HG02571 (cell line): Measurements from ENCODE around the gene IRF6.

Source experiments
- ATAC-seq: cut with Tn5 transposase; IDR thresholded peaks from one replicate; pipeline ENCODE4 v1.9.1; 2021; ENCODE audit warnings: mild to moderate bottlenecking, moderate library complexity; ENCODE audit not compliant: unreplicated experiment

The IRF6 gene

DNA sequence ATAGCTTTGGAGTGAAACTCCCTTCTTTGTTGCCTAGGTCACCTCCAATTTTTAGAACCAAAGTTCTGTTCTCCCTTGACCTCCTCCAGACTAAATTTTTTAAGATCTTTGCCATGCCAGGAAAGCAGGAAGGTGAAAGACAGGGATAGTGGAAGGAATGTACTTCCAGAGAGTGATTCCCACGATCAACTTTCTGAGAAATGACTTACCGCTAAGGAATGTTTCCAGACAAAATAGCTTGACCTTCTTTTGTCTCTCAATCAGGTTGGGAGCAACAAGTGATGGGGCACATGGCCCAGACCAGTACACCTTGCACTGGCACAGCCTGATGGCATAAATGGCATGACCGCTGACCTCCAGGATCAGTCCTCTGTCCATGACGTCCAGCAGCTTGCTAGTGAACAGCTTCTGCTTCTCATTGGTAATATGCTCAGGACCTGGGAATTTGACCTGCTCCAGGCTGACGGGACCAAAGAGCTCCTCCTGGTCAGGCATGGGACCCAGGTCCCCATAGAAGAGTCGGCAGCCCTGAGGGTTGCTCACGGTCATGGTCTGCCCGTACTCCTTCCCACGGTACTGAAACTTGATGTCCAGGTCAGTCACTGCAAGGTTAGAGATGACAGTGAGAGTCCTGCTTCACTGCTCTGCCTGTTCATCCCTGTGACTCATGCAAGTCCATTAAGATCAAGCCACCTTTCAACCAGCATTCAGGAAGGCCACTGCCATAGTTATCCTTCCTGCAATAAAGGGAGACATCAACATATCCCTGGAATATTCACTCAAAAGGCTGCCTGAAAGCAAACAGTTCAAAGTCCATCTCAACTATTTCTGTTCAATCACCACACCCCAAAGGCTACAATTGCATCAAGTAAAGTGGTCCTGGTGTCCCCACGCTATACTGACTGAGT is 15.4 kb downstream of the IRF6 start:
- ATAC-seq, result no peak

- no peak for ATAC-seq
Observed at GRCh38 chr1:209789245-209789644, 16.7 kb downstream of the IRF6 start.

DNA sequence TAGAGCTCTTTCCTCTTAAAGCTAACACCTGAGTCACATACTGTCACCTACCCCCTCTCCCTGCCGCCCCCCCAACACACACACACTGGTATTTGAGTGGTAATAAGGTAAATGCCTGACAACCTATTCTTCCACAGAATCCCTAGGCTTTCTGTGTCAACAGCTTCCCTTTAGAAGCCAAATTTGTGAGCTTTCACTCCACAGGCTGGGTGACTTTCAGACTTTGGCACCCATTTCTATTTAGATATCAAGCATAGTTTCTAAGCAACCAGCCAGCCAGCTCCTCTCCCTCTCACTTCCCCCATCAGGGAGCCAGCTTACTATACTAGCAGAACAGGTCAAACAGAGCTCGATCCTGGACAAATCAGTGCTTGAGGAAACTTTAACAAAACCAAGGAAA is 18.4 kb downstream of the IRF6 start:
- no peak for ATAC-seq

DNA sequence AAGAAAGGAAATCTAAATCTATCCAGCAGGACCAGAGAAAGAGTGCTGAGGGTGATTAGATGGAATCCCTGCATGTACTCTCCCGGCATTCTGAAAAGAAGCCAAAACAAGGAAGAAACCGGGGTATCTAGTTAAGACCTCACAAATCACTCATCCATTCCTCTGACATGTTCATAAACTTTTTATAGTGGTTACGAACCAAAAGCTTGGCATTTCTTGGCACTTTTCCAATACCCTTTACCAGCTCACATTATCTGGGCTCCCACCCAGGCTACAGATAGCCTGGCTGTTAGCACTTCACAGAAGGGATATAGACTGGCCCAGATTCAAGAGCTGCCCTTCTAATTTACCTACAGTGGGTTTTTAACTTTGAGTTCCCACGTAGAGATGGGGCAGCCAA is 19.8 kb downstream of the IRF6 start:
- ATAC-seq, result no peak

DNA sequence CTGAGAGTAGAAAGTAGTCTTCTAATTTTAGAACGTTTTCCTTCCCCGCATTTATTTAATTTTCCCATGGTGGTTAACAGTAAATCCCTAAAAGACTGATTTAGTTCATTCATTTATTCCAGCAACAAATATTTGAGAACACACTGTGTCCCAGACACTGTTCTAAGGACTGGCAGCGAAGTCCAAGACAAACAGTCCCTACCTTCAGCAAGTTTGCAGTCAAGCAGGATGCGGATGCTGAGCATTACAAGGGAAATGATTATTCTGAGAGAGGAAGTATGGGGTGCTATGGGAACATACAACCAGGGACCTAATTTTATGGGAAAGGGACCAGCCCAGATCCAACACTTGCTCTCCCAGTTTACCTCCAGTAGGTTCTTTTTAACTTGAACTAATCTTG is 20.4 kb downstream of the IRF6 start:
- no peak for ATAC-seq

DNA sequence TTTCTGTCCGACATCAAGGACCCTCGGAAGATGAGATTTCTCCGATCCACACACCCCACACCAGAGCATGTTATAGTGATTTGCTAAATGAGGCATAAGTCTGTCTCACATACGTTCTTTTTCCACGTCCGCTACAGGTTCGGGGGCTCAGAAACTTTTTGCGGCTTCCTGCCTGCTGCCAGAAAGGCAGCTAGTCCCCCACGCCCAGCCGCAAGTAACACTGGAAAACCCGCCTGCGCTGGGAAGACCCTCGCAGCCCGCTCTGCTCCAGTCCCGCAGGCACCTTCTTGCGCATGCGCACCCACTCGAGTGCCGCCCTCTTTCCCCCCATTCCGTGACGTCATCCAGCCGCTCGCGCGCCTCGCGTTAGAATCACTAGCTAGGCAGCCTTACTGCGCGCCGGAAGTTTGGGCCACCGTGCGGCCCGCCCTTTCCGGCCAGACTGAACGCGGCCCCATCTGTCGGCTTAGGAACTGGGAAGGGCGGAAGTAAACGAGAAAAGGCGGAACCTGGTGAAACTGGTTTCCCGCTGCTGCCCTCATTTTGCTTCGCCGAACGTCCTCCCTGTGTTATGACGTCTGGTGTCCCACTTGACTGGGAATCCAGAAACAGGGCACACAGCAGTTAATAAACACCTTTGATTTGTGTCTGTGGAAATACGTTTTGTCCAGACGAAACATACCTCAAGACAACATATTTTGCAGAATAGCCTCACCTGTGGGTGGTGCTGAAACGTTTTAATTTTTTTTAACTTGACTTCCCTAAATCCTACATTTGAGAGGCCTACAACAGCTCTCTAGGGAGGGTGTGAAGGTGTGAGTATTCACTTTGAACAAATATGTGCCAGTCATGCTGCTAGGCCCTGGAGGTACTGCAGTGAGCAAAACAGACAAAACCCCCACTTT is 21.4 kb downstream of the IRF6 start, which contains the start of gene C1orf74:
Gene C1orf74, minus strand, starts transcription at position 295 of the 905 bp plus-strand sequence. CDS start 925 bp downstream, outside the sequence.
- ATAC-seq, result peak; percentile 99

GRCh38 chr1:209783386-209783785 is 22.6 kb downstream of the IRF6 start:
- ATAC-seq, result no peak

- ATAC-seq, result no peak
Observed at GRCh38 chr1:209780268-209780667, 25.7 kb downstream of the IRF6 start.

DNA sequence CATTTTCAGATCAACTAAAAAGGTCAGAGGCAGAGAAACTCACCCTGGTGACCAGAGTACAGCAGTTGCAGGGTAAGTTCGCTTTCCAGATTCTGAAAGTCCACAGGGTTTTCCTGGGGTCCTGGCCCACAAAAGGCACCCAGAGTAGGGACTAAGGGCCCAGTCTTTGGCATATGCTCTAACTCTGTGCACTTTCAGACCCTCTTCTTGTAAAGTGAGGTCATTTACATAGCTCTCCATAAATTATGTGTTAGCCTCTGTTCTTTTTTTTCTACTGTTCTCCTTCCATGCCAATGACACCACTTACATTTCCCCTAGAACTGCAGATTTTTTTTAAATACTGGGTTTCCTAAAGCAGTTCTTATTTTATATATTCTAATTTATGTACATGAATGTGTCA is 27.8 kb downstream of the IRF6 start:
- no peak for ATAC-seq

DNA sequence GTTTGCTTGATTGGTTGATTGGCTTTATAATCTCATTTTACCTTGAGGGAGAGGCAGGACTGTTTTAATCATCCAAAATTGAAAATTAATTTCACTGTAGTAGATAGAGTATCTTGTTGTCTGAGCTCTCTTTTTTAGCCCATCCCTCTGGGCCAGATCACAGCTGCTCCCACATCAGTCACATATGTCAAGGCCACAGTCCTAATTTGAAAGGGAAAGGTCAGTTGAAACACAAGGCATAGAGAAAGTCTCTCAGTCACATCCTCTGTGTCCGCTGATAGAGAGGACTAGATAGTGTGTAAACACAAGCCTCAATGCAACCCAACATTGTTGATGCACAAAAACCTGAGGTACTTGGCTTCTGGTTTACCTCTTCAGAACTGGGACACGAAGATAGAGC is 28.4 kb downstream of the IRF6 start:
- ATAC-seq, result no peak

DNA sequence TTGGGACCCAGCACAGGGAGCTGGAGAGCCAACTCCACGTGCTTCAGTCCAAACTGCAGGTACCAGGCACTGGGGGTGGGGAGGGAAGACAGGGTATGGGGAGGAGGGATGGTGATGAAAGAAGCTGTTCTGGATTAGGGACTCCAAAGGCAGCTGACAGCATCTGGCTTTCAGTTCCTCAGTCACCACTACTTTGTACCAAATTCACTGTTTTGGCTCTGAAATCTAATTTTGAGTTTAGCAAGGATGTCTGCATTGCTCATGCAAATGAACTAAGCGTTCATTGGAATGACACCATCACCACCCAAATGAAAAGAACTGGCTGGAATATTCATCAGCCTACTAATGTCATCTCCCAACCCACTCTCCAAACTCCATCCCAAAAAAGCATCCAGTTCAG is 30.3 kb downstream of the IRF6 start:
- ATAC-seq, result no peak

DNA sequence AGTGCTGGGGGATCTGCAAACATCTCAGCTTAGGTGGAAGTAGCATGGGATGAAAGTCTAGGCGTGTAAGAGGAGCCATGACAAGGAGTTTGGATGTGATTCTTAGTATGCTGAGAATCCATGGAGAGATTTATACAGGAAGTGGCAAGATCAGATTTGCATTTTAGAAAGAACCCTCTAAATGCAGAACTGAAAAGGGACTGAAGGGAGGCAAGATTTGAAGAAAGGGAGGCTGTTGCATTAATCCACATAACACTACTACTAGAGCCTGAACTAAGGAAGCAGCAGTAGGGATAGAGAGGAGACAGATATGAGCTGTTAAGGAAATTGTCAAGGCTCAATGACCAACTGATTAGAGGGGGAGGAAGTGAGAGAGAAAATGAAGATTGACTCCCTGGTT is 31.4 kb downstream of the IRF6 start:
- ATAC-seq, result peak; percentile 58

DNA sequence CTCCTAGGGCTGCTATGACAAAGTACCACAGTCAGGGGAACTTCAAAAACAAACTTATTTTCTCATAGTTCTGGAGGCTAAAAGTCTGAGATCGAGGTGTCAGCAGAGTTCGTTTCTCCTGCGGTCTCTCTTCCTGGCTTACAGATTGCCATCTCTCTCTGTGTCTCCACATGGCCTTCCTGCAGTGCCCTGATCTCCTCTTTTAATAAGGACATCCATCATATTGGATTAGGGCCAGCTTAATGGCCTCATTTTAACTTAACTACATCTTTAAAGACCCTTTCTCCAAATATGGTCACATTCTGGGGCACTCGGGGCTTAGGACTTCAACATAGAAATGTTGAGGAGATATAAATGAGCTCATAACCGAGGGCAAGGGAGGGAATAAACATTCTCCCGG is 33.8 kb downstream of the IRF6 start:
- ATAC-seq, result no peak

DNA sequence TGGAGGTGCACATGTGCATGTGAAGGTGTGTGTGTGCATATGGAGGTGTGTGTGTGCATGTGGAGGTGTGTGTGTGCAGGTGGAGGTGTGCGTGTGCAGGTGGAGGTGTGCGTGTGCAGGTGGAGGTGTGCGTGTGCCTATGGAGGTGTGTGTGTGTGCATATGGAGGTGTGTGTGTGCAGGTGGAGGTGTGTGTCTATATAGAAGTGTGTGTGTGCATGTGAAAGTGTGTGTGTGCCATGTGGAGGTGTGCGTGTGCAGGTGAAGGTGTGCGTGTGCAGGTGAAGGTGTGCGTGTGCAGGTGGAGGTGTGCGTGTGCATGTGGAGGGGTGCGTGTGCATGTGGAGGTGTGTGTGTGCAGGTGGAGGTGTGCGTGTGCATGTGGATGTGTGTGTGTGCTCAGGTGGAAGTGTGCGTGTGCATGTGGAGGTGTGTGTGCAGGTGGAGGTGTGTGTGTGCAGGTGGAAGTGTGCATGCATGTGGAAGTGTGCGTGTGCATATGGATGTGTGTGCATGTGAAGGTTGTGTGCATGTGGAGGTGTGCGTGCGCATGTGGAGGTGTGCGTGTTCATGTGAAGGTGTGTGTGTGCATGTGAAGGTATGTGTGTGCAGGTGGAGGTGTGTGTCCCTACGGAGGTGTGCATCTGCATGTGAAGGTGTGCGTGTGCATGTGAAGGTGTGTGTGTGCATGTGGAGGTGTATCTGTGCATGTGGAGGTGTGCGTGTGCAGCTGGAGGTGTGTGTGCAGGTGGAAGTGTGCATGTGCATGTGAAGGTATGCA is 35.1 kb downstream of the IRF6 start:
- ATAC-seq, result no peak

- no peak for ATAC-seq
Observed at GRCh38 chr1:209769971-209770370, 36.0 kb downstream of the IRF6 start.

DNA sequence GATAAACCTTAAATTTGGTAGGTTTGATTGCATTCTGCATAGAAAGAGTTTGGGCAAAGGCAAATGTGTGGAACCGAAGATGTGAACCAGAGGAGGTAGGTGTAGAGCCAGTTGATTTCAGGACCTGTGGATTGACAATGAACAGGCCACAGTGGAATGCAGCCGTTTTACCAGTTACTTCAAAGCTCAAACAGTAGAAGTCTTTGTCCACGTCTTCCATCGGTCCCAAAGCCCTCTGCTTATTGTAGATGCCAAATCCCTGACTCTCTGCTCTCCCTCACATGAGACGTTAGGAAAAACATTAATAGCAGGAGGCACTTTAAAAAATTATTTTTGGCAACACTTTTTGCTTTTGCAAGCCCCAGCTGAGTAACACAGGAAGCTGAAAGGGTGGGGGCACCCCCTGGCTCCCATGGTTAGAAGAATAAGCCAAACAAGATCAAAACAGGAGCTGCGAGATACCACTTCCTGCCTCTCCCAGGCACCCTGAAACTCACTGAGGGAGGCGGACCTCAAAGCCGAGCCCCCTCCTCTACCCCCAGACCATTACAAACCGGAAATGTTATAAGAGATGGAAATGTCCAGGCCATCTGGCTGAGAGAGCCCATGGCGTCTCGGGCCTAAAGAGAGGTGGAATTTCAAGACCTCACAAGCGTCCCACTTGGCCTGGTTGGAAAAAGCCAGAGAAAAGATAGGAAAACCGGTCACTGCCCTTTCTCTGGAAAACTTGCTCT is 36.6 kb downstream of the IRF6 start:
- peak; percentile 76 for ATAC-seq

- ATAC-seq, result peak; percentile 91
Observed at GRCh38 chr1:209768354-209768774, 37.6 kb downstream of the IRF6 start.

- ATAC-seq, result no peak
Observed at GRCh38 chr1:209767706-209768105, 38.2 kb downstream of the IRF6 start.

GRCh38 chr1:209767096-209767495 is 38.8 kb downstream of the IRF6 start:
- no peak for ATAC-seq

GRCh38 chr1:209766051-209766450 is 39.9 kb downstream of the IRF6 start:
- ATAC-seq, result no peak
